HG03521 (cell line): Measurements from ENCODE around the gene SNX18.

Experiments used
- ATAC-seq: cut with Tn5 transposase; IDR thresholded peaks from one replicate; pipeline ENCODE4 v1.9.1; 2021; ENCODE audit warnings: mild to moderate bottlenecking, moderate library complexity; ENCODE audit not compliant: unreplicated experiment

SNX18 gene

DNA sequence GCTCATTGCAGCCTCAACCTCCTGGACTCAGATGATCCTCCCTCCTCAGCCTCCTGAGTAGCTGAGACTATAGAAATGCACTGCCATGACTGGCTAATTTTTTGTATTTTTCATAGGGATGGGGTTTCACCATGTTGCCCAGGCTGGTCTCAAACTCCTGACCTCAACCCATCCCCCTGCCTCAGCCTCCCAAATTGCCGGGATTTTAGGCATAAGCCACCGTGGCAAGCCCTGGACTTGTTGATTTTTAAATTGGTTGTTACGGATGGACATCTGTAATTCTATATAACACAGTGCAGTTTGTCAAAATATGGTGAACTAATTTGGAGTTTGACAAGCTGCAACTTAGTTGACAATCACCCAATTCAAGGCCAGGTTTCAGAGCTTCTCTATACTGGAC is 22.7 kb downstream of the SNX18 start:
- ATAC-seq, result no peak

GRCh38 chr5:54541823-54542783 is 24.5 kb downstream of the SNX18 start:
- no peak for ATAC-seq

- no peak for ATAC-seq
These were observed 26.5 kb downstream of the SNX18 start for GRCh38 chr5:54544044-54544443.

GRCh38 chr5:54545796-54546195 is 28.2 kb downstream of the SNX18 start:
- no peak for ATAC-seq

DNA sequence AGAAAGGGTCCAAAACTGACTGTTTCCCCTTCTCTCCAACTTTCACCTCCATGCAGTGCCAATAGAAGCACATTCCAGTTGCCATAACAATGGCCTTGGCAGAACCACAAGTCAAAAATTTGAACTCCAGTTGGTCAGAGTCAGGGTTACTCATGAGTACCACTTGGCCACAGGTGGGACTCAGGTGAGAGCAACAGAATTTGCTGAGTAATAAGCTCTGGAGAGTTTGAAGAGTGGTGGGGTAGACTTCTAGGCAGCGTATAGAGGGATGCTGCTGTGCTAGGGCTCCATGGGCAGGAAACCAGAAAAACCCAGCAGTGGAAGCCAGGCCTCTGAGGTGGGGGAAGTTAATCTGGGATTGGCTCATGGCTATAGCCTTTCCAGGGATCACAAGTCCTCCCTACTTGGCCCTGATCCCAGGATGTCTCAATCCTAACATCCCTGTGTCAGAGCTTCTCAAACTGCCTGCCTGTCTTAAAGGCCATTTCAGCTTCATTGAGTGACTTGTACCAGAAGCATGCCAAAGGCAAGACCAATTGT is 30.2 kb downstream of the SNX18 start:
- no peak for ATAC-seq

DNA sequence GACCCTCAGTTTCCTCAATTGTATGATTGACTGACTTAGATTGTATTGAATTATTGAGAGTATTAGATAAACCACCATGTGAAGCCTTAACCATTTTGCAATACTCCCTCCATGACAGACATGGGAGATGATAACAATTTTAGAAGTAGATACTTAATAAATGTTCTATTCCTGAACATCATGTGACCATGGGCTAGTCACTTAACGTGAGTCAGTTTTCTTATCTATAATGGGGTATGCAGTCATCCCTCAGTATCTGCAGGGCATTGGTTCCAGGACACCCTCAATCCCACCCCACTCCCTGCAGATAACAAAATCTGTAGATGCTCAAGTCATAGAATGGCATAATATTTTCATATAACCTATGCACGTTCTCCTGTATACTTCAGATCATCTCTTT is 31.0 kb downstream of the SNX18 start:
- no peak for ATAC-seq

- ATAC-seq, result no peak
These were observed 33.7 kb downstream of the SNX18 start for GRCh38 chr5:54551292-54551691.

DNA sequence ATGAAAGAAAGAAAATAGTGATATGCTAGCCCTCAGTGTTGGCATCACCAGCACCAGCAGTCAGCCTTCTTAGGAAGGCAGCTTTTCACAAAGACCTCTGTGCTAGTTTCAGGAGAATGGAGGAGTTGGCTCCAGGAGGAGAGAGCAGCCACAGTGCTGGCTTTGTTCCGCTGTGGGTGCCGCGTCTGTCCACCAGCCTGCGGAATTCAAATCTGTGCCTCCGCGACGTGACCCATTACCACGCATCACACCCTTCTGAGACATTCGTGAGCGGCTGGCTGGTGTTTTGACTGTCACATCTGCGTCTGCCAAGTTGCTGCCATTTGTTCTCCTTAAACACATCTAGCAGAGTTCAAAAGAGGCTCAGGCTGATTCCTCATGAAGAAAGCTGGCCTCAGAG is 34.4 kb downstream of the SNX18 start:
- no peak for ATAC-seq

DNA sequence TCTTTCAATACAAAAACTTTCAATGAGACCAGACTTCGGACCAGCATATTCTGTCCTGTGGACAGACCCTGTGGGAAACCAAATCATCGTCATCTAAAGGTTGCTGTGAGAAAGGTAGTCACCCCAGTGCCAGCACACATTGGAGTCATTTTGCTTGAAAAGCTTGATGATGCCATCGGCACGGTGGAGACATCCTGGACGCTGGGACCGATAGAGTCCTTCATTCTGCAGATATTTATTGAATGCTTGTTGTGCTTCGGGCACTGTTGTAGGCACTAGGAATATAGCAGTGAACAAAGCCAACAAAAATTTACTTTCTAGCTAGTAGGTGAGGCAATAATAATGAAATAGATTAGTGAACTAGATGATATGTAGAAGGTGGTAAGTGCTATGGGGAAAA is 34.9 kb downstream of the SNX18 start:
- ATAC-seq, result no peak

DNA sequence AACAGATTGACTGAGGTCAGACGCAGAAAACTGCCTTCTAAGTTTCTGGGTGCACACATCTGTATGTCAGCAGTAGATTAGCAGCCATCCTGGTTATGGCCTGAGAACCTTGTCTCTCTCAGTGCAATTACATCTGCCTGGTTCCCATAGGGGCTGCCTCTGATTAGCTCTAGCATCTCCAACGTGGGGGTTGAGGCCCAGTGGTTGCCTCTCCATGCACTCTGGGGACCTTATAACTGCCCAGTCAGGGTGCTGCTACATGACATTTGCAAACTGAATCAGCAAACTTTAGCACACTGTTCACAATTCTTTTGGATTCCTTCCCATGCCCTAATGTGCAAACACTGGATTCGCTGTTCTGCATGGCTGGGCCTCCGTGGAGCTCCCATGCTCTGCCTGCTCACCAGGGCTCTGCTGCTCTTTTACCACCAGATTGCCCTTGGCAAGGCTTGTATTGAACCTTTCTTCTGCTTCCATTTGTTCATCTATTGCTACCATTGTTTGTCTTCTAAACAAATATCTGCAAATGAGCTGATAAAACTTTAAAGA is 36.2 kb downstream of the SNX18 start:
- ATAC-seq, result no peak

- no peak for ATAC-seq
These were observed 38.6 kb downstream of the SNX18 start for GRCh38 chr5:54556141-54556540.

DNA sequence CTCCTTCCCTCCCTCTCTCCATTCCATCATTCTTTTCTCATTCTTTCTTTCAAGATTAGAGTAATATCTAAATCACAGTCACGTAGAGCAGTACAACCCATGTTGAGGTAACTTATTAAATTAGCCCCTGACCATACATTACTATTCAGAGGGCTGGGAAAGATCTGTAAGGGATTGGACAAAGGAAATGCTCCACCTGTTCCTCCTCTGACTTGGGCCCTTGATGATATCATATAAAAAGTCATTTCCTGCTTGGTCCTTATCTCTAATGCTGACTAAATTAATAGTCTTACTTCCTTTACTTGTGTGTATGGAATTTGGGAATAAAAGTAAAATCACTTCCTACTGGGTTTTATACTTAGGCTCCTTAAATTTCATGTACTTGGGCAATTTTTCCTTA is 40.8 kb downstream of the SNX18 start:
- ATAC-seq, result no peak

DNA sequence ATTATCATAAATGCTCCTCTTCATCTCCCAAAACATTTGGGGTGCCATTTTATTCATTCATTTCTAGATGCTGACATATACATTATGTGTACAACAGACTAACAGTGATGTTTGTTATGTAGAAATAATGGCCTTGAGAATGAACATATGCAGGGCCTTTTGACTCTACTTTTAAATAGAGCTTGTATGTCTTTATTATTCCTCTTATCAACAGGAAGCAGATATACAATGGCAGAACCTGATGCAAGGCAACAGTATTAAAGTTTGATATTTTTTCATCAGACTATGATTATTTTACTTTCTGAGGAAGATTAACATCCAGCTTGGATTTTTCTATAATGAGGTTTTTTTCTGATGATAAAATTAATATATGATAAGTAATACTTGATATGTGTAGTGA is 44.1 kb downstream of the SNX18 start:
- no peak for ATAC-seq

DNA sequence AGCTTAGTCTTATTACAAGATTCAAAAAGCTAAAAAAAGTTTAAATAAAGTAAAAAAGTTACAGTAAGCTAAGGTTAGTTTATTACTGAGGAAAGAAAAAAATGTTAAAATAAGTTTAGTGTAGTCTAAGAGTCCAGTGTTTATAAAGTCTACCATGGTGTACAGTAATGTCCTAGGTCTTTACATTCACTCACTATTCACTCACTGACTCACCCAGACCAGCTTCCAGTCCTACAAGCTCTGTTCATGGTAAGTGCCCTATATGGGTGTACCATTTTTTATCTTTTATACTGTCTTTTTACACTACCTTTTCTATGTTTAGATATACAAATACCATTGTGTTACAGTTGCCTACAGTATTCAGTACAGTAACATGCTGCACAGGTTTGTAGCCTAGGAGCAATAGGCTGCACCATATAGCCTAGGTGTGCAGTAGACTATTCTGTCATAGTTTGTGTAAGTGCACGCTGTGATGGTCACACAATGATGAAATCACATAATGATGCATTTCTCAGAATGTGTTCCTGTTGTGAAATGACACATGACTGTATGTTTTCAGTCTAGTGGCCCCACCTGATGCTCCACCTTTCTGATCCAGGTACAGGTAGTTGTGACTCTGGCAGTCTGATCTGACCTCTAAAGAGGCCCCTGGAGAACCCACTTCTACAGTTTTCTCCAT is 45.7 kb downstream of the SNX18 start:
- ATAC-seq, result no peak

DNA sequence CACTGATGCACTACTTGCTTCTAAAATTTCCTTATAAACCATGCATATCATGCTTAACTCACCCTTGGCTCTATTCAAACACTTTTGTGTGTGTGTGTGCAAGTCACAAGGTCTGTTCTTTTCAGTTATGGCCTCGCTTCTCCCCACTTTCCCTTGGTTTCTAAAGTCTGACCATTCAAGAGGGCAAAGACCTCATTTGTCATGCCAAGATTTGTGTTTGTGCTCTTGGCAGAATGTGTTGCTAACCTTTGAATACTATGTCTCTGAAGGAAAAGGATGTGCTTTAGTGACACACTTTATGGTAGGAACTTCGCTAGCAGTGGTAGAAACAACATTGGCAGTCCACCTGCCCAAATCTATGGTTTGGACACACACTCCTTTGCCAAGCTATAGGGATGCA is 50.4 kb downstream of the SNX18 start:
- ATAC-seq, result no peak

DNA sequence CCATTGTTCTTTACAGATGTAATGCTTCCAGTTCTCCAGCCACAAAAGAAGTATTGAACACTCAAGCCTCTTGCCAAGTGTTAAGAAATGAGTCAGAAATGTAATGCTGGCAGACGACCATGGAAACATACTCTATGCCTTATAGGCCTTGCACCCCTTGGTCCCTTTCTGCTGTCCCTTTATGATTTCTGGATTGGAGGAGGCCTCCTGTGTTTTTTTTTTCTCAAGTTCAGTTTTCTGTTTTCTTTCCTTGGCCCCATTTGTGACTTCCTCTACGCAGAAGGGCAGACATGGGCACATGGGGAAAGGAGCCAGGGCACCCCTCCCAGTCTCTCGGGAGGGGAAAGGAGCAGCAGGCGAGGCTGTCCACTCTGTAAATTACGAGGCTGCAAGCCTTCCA is 53.4 kb downstream of the SNX18 start:
- ATAC-seq, result no peak

DNA sequence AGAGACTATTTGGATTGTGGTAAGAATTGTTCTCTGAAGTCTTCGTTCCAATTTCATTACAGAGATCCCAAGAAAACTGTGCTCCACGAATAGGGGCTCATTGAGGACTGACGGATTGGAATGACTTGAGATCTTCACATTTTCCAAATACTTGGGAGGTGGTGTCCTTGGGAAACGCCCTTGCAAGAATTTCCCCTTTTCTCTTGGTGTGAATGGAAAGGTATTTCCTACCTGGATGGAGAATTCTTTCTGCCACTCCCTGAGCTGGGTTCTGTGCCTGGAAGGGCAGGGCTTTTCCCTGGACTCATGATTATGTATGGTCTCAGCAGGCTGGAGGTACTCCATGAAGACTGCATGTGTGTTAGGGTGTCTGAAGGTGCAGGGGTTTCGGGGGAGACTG is 53.9 kb downstream of the SNX18 start:
- ATAC-seq, result no peak

GRCh38 chr5:54573812-54574489 is 56.4 kb downstream of the SNX18 start:
- no peak for ATAC-seq

DNA sequence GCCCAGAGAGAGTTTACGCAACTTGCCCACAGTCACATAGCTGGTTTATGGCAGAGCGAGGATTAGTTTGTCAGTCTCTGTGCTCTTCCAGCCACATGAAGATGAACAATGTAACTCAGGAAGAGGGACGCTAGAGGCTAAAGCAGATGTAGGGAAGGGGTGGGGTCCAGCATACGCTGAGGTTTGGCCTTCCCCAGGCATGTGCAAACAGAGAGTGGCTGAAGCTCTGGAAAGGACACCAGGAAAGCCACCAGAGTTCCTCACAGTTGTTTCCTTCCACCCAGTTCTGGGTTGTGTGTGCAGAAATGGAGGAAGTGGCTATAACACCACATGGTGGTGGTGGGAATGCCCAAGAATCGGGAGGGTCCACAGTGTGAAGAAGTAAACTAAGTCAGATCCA is 60.0 kb downstream of the SNX18 start:
- no peak for ATAC-seq

GRCh38 chr5:54577937-54578653 is 60.5 kb downstream of the SNX18 start:
- no peak for ATAC-seq
